ENCODE measurements around the gene LMNA.
A peak's percentile ranks its signal among the peaks of the same experiment; 100 is the strongest.

Gene LMNA

DNA sequence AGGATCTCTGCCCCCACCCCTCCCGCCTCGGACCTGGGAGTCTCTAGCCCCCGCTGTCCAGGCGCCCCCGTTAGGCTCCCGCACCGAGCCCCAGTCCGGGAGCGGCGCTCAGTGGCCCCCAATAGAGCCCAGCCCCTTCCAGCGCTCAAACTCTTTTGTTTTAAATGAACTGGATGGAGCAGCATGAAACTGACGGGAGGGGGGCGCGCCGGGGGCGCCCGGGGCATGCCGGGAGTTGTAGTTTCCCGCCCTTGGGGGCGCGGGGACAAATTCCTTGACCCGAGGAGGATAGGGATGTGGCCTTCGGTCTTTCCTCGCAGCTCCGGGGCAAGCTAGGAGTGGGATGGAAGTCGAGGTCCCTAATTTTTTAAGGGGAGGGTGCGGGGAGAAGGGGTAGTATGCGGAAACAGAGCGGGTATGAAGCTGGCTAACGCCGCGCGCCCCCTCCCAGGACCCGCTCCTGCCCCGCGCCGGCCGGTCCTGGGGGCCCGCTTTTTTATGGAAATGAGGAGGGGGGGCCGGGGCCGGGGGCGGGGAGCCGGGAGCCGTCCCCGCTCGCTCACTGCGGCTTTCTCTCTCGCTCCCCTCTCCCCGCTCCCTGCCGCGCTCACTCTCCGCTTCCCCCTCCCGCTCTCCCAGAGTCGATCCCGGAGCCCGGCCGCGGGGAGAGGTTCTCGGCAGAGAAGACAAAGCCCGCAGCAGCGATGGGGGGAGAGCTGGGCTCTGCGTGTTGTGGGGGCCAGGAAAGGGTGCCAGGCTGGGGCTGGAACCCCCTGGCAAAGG lies 32.0 kb upstream of the LMNA start, which contains the start of gene MEX3A:
Gene MEX3A (minus strand): TSS at position 157 of the 783 bp plus-strand sequence. CDS start 467 bp downstream, outside the sequence.
- peak; percentile 84 for DNase-seq (ENCODE audit: low spot score)

DNA sequence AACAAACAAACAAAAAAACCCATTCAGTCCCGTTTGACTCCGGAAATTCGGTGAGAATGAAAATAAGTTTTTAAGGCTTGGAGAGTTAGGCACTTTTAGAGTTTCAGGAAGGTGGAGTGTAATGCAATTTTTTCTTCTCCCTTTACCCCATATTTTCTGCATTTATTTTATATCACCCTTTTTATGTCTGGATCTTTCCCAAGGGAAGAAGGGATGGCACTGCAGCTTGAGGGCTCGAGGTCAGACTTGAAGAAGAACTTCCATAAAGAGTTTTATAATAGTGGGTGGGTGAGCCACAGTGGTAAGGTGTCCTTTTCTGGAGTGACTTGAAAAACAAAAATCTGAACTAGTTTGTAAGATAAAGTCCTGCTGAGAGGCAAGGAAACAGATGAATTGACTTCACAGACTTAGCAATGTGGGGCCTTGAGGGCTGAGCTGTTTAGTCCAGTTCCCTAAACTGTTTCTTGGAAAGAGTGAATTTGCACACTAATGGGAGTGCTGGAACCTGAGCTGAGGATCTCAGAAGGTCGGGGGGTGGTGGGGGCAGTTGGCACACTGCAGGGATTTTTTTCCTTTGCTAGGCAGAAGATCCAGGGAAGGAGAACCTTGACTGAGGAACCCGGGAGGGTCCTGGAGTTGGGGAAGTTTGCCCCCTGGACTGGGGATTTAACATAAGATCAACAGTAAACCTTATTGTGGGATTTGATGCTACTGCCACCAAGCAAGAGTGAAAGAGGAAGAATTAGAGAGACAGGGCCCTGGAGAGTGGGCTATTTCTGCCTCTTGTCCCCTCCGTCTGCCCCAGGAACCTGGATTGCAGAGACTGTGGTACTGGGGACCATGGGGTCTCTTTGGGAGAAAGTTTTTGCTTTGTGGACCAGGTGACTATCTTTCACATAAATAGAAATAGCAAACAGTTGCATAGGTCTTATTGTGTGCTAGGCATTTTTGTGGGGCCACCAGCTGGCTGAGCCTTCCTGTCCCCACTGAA lies 30.4 kb upstream of the LMNA start:
- DNase-seq (ENCODE audit: low spot score): no peak

- no peak for DNase-seq (ENCODE audit: low spot score)
These were observed 28.3 kb upstream of the LMNA start for GRCh38 chr1:156086256-156086662.

- DNase-seq (ENCODE audit: low spot score): no peak
These were observed 24.8 kb upstream of the LMNA start for GRCh38 chr1:156089704-156090103.

- DNase-seq (ENCODE audit: low spot score): no peak
These were observed 24.2 kb upstream of the LMNA start for GRCh38 chr1:156090138-156090839.

- DNase-seq (ENCODE audit: low spot score): peak; percentile 76
These were observed 23.7 kb upstream of the LMNA start for GRCh38 chr1:156090840-156091188.

- DNase-seq (ENCODE audit: low spot score): no peak
These were observed 22.9 kb upstream of the LMNA start for GRCh38 chr1:156091610-156092009.

GRCh38 chr1:156095906-156096508 lies 18.5 kb upstream of the LMNA start:
- no peak for DNase-seq (ENCODE audit: low spot score)

- DNase-seq (ENCODE audit: low spot score): peak; percentile 90
These were observed 17.7 kb upstream of the LMNA start for GRCh38 chr1:156096640-156097391.

DNA sequence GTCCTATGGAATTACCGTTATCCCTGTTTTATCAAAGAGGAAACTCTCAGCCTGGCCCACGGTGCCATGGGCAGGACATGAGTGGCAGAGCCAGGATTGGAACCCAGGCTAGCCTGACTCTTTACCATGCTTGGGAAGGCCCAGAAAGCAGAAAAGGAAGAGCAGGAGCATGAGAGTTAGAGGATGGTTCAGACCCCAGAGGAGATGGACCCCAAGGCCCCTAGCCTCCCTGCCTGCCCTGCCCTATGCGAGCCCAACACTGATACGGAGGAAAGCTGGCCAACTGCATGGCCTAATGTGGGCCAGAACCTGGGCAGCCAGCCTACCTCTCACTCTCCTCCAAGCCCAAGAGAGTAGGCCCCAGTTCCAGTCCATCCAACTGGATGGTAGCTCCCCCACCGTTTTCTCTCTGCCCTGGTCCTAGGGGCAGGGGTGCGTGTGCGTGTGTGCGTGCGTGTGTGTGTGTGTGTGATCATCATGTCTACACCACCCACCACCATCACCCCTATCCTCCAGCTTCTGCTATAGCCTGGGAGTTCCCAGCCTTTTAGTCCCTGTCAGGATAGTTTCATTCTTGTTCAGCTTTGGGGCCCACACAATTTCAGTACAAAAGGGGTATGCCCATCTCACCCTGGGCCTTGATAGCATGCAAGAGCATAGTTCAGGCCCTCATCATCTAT lies 16.9 kb upstream of the LMNA start:
- DNase-seq (ENCODE audit: low spot score): no peak

DNA sequence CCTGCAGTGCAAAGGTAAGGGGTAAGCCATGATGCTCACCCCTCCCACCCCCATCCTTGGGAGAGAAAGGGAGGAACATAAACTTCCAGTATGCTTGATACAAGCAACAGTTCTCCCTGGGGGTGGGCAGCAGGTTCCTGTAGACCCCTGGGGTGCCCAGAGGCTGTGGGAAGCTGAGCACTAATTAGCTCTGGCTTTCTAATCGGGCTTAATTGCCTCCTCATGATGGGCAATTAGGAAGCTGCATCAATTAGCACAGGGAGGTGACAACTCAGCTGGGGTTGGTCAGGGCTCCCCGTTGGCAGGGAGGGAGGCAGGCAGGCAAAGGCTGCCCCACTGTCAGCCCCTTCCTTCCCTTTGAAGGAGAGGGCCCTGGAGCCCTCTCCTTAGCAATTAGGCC lies 15.7 kb upstream of the LMNA start:
- no peak for DNase-seq (ENCODE audit: low spot score)

DNA sequence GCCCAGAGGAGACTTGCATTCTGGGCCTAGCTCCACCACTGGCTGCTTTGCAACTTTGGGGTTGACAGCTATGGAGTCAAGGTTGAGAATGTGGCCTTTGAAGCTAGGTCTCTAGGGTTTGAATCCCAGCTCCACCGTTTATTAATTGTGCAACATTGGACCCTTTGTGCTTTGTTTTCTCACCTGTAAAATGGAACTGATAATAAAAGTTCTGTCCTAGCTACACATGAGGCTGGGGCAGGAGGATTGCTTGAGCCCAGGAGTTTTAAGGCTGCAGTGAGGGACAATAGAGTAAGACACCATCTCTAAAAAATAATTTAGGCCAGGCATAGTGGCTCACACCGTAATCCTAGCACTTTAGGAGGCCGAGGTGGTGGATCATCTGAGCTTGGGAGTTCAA lies 15.2 kb upstream of the LMNA start:
- no peak for DNase-seq (ENCODE audit: low spot score)

GRCh38 chr1:156100205-156100995 lies 14.1 kb upstream of the LMNA start:
- DNase-seq (ENCODE audit: low spot score): no peak

DNA sequence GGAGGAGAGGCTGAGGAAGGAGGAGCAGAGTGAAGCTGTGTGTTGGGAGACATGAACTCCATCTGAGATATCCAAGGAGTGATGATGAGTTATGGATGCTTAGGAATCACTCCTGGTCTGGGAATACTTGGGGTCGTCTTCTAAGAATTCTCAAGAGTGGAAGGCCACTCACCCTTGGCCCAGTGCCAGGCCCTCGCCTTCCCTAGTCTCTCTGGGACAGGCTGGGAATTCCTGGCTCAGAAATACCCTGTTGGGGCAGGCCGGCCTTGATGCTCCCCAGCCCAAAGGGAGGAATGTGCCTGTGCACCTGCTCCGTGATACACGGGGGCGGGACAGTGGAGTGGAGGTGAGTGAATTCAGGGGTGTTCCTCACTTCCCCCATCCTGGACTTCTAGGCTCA lies 12.6 kb upstream of the LMNA start:
- DNase-seq (ENCODE audit: low spot score): no peak

DNA sequence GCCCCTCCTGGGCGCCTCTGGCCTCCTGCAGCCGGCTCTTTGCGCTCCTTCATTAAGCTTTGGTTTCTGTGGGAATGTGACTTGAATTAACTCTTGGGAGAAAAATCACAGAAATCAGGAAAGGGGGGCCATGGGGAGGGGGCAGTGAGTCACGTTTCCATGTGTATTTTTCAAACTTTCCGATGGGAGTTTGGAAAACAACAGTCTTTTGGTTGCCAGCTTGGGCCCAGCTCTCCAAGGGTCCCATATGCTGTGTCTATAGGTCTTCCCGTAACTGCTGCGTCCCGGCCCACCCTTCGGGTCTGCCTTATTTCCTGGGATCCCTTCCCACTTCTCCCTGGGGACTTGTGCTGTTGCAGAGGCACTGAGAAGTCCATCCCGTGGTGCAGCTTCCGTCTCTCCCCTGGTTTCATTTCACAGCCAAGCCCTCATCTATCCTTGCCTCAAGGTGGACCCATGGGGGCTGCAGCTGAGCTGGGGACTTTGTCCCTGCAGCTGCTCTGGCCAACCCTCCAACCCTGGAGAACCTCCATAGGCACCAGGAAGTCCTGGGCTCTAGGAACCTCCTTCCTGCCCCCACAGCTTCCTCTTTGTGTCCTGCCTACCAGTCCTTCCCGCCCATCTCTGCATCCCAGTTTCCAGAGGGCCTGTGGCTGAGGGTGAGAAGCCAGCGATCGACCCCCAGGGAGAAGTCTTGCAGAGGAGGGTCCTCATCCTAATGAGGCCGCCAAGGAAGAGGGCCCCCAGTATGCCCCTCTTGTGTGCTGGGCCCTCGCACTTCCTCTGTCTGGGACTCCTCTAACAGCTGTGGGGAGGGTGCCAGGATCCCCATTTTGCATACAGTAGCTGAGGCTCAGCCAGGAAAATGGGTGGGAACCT lies 11.6 kb upstream of the LMNA start:
- no peak for DNase-seq (ENCODE audit: low spot score)

DNA sequence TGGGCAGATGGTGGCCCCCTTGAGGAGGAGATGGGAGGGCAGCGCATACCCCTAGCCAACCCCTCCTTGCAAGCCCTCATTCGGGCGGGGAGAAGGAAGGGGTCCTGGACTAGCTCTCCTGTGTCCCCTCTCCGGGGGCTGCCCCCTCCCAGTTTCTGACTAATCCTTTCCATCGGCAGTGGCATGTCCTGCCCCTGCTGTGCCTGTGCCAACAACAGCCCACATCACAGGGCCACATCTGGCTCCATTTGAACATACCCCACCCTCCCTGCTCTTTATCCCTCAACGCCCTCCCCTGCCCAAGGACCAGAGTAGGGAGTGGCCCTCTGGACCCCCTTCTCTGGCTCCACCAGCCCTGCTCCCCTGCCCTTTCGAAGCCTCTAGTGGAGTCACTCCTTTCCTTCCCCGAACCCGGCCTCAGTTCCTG lies 11.0 kb upstream of the LMNA start:
- DNase-seq (ENCODE audit: low spot score): no peak

DNA sequence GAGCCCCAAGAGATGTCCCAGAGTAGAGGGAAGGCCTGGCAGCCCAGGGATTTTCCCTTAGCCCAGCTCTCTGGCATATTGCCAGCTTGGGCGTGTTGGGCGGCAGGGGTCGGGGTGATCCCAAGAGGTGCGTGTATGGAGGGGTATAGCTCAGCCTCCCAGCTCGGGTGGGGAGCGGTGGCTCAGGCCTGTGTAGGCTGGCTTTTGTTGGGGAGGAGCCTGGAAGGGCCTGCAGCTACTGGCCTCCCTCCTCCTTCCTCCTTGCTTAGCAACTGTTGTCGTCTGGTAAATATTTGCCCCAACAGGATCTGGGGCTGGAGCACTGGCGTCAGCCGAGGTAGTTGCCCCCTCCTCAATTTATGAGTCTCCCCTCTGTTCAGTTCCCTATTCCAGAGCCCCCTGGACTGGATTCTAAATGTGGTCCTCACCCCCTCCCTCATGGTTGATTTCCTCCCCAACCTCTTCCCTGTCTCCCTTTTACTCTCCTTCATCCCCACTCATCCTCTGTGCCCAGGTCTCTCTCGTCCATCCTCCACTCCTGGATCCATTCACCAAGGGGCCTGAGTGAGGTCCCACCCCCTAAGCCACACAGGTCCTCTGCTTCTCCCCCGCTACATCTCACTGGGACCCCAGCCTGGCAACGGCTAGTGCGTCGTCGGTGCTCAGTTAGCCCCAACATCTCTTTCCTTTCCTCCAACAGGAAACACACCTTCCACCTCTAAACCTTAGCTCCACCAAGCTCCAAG lies 10.3 kb upstream of the LMNA start:
- DNase-seq (ENCODE audit: low spot score): peak; percentile 86
